ENCODE data around the gene EML4.
A peak's percentile ranks its signal among the peaks of the same experiment; 100 is the strongest.
"Not testable (repeated sequence)": the region's sequence is repeated elsewhere in the genome, so short reads cannot be mapped to it uniquely, and the experiment has no call there.

The EML4 gene

DNA sequence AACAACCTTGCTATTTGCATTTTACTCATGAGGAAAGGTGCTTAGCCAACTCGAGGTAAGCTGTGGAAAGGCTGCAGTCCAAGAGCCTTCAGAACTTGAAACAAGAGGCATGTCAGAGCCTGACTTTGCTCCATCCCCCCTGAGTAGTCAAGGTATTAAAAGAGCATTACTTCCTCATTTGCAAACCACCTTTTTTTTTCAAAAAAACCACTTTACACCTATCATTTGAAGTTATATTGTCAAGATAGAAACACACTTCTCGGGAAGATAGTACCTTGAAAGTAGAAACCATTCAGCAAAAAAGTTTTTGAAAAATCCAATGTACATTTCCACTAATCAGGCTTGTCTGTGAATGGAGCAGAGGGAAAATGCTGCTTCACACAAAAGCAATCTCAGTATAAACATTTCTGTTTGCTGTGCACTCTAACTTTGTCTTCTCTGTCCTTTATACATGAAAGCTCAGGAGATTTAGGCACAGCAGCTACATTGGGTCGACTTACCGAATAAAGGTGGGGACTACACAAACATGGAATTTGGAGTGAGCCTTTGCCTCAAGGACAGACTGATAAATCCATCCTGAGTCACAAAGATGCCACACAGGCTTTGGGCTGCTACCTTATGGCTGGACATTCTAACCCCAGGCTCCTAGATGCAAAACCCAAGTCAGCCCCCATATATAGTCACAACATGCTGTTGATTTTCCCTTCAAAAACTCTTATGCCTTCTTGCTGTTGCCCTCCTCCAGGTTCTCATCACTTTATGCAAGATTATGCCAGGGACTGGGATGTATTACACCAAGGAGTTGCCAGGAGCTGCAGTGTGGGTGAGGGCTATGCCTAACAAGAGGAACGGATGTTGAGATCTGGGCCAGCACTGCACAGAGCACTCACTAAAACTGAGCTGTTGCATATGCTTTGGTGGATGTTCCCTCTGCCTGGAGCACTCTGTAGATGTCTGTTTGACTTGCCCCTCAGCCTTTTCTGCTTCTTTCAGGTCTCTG, 41.4 kb upstream of the EML4 start:
- H3K4me3 ChIP-seq (ENCODE audit: control insufficient read depth in 1 of 7, extremely low read depth in 1 of 7, insufficient read depth in 4 of 7, low read depth in 2 of 7, low read length in 6 of 7): no peak overlapping the region
- H3K27ac ChIP-seq (ENCODE audit: insufficient read depth in 1 of 2, low read depth in 1 of 2, low read length in 2 of 2, poor library complexity in 1 of 2, severe bottlenecking in 2 of 2): no peak overlapping the region
- ChIA-PET POLR2A (no interaction called here), CTCF (interaction anchor here (1.2 to 2.8 kb wide), 5 partner anchors 9 to 69 kb away, joined by 3 to 13 read pairs (median 6); no protein-coding TSS in a partner anchor)
- peak in 2 of 3 donors; percentile 64 to 72 for DNase-seq
- H3K4me1 ChIP-seq (ENCODE audit: control extremely low read depth in 1 of 4, control insufficient read depth in 4 of 4, insufficient read depth in 4 of 4, low read length in 3 of 4): peaks cover 27 to 69% (median 53%) of the 10 kb centered on the region in 4 experiments
- H3K27me3 ChIP-seq (replicated peaks in 2 of 5; ENCODE audit: control insufficient read depth in 4 of 5, insufficient read depth in 5 of 5, low read length in 4 of 5): peaks cover 0 to 30% (median 22%) of the 10 kb centered on the region in 5 experiments
- no peaks in the 10 kb centered on the region for H3K36me3 ChIP-seq (ENCODE audit: control insufficient read depth in 4 of 4, insufficient read depth in 4 of 4, low read length in 3 of 4)
- 40% methylated on average over 3 of the region's 5 CpGs for WGBS (ENCODE audit: insufficient coverage)
- no peaks in the 10 kb centered on the region for H3K9me3 ChIP-seq (ENCODE audit: control extremely low read depth in 1 of 5, control insufficient read depth in 4 of 5, insufficient read depth in 2 of 5, low read depth in 1 of 5, low read length in 4 of 5)

DNA sequence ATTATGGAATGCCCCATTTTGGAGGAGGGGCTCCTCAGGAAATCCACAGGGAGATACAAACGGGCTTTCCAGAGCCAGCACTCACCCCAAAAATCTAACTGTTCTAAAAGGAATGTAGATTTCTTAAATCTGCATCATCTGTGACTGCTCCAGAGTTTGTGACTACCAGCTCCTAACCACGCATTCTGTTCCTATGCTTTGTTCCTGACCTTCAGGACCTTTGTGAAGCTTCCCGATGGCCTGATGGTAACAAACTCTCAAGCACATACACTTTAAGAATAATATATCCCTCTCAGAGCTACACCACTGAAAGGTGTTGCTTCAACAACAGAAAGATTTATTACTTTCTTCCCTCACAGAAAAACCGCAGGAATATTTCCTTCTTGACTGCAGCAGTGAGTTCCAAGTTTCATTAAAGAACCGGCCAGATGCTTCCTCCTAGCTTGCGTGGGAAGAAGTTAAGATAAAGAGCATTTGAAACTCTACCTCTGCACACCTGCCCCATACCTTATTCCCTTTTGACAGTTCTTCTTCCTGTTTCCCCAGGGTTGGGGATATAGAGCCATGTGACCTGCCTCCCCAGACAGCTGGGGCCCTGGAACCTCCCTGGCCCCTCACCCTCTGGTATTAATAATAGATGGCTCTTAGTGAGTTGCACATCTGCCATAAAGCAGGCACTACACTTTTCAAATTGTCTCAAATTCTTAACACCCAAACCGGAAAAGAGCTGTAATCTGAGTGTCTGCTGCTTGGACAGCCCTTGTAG, 40.2 kb upstream of the EML4 start:
- CTCF ChIA-PET: interaction anchor here (1.5 to 2.8 kb wide), 4 partner anchors 11 to 68 kb away, joined by 4 to 13 read pairs (median 6); no protein-coding TSS in a partner anchor

DNA sequence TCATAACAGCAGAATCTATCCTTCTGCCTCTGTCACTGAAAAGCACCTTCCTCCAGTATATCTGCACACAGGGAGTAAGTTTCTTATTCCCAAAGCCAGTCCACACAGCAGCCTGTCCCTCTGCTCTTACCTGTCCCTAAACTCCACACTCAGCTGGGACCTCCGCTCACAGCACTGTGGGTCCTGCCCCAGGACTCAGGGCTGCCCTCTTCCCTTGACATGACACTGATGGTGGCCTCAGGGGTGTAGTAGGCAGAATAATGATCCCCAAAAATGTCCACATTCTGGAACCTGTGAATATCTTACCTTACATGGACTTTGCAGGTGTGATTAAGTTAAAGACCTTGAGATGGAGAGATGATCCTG, 39.7 kb upstream of the EML4 start:
- WGBS (ENCODE audit: insufficient coverage): 56% methylated on average over 1 of the region's 1 CpG
- CTCF ChIA-PET: interaction anchor here (1.5 to 2.8 kb wide), 4 partner anchors 11 to 67 kb away, joined by 4 to 13 read pairs (median 6); no protein-coding TSS in a partner anchor
- Histone ChIP-seq H3K4me3 (ENCODE audit: control insufficient read depth in 1 of 7, extremely low read depth in 1 of 7, insufficient read depth in 4 of 7, low read depth in 2 of 7, low read length in 6 of 7) (peak overlapping the region in 4 of 7 experiments; percentile 20 to 55 (median 32)), H3K9me3 (ENCODE audit: control extremely low read depth in 1 of 5, control insufficient read depth in 4 of 5, insufficient read depth in 2 of 5, low read depth in 1 of 5, low read length in 4 of 5) (no peaks in the 10 kb centered on the region), H3K36me3 (ENCODE audit: control insufficient read depth in 4 of 4, insufficient read depth in 4 of 4, low read length in 3 of 4) (no peaks in the 10 kb centered on the region), H3K27ac (ENCODE audit: insufficient read depth in 1 of 2, low read depth in 1 of 2, low read length in 2 of 2, poor library complexity in 1 of 2, severe bottlenecking in 2 of 2) (no peak overlapping the region), H3K27me3 (replicated peaks in 2 of 5; ENCODE audit: control insufficient read depth in 4 of 5, insufficient read depth in 5 of 5, low read length in 4 of 5) (peaks cover 0 to 18% (median 15%) of the 10 kb centered on the region in 5 experiments), H3K4me1 (ENCODE audit: control extremely low read depth in 1 of 4, control insufficient read depth in 4 of 4, insufficient read depth in 4 of 4, low read length in 3 of 4) (peaks cover 20 to 69% (median 59%) of the 10 kb centered on the region in 4 experiments)
- DNase-seq: no peak
- POLR2A ChIA-PET: interaction anchor here (1.2 kb wide), 1 partner anchor 12 kb away, joined by 3 read pairs; no protein-coding TSS in a partner anchor

More for the DNA sequence above, 40.2 kb upstream of the EML4 start:
- H3K4me1 ChIP-seq (ENCODE audit: control extremely low read depth in 1 of 4, control insufficient read depth in 4 of 4, insufficient read depth in 4 of 4, low read length in 3 of 4): peaks cover 21 to 75% (median 63%) of the 10 kb centered on the region in 4 experiments
- no peak overlapping the region for H3K27ac ChIP-seq (ENCODE audit: insufficient read depth in 1 of 2, low read depth in 1 of 2, low read length in 2 of 2, poor library complexity in 1 of 2, severe bottlenecking in 2 of 2)
- DNase-seq: peak; percentile 65 to 93 (median 89)
- 0% methylated on average over 5 of the region's 7 CpGs for WGBS (ENCODE audit: insufficient coverage)
- H3K27me3 ChIP-seq (replicated peaks in 2 of 5; ENCODE audit: control insufficient read depth in 4 of 5, insufficient read depth in 5 of 5, low read length in 4 of 5): peaks cover 0 to 20% (median 15%) of the 10 kb centered on the region in 5 experiments
- POLR2A ChIA-PET: interaction anchor here (1.2 kb wide), 1 partner anchor 13 kb away, joined by 3 read pairs; no protein-coding TSS in a partner anchor
- H3K9me3 ChIP-seq (ENCODE audit: control extremely low read depth in 1 of 5, control insufficient read depth in 4 of 5, insufficient read depth in 2 of 5, low read depth in 1 of 5, low read length in 4 of 5): no peaks in the 10 kb centered on the region
- H3K4me3 ChIP-seq (ENCODE audit: control insufficient read depth in 1 of 7, extremely low read depth in 1 of 7, insufficient read depth in 4 of 7, low read depth in 2 of 7, low read length in 6 of 7): peak overlapping the region in 2 of 7 experiments; percentile 20 to 55
- H3K36me3 ChIP-seq (ENCODE audit: control insufficient read depth in 4 of 4, insufficient read depth in 4 of 4, low read length in 3 of 4): no peaks in the 10 kb centered on the region

DNA sequence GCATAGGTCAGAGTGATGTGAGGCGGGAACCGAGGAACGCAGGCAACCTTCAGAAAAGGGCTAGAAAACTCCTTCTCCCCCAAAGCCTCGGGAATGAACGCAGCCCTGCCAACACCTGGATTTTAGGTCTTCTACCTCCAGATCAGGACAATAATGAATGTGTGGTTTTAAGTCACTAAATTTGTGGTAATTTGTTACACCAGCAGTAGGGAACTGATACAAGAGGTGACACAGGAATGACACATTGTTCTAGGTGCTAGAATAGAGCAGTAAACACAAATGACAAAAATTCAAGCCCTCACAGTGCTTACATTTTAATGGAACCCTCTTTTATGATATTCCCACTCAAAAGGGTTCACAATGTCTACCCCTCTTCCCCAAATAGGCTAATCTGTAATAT, 39.2 kb upstream of the EML4 start:
- POLR2A ChIA-PET: interaction anchor here (1.2 kb wide), 1 partner anchor 12 kb away, joined by 3 read pairs; no protein-coding TSS in a partner anchor
- no peak overlapping the region for H3K27ac ChIP-seq (ENCODE audit: insufficient read depth in 1 of 2, low read depth in 1 of 2, low read length in 2 of 2, poor library complexity in 1 of 2, severe bottlenecking in 2 of 2)

DNA sequence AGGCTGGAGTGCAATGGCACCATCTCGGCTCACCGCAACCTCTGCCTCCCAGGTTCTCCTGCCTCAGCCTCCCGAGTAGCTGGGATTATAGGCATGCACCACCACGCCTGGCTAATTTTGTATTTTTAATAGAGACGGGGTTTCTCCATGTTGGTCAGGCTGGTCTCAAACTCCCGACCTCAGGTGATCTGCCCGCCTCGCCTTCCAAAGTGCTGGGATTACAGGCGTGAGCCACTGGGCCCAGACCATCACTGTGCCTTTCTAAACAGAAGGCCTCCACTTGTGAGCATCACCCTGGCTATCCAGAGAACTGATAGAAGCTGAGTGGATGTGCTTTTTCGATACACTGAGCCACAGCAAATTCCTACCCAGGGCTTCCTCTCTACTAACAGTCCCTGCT, 38.3 kb upstream of the EML4 start:
- H3K27ac ChIP-seq (ENCODE audit: insufficient read depth in 1 of 2, low read depth in 1 of 2, low read length in 2 of 2, poor library complexity in 1 of 2, severe bottlenecking in 2 of 2); H3K9me3 ChIP-seq (ENCODE audit: control extremely low read depth in 1 of 5, control insufficient read depth in 4 of 5, insufficient read depth in 2 of 5, low read depth in 1 of 5, low read length in 4 of 5); H3K4me3 ChIP-seq (ENCODE audit: control insufficient read depth in 1 of 7, extremely low read depth in 1 of 7, insufficient read depth in 4 of 7, low read depth in 2 of 7, low read length in 6 of 7); POLR2A ChIA-PET; H3K36me3 ChIP-seq (ENCODE audit: control insufficient read depth in 4 of 4, insufficient read depth in 4 of 4, low read length in 3 of 4); DNase-seq: not testable (repeated sequence)
- CTCF ChIA-PET: interaction anchor here (1.9 kb wide), 1 partner anchor 34 kb away, joined by 5 read pairs; no protein-coding TSS in a partner anchor
- Histone ChIP-seq H3K27me3 (replicated peaks in 2 of 5; ENCODE audit: control insufficient read depth in 4 of 5, insufficient read depth in 5 of 5, low read length in 4 of 5) (peaks cover 0 to 13% (median 10%) of the 10 kb centered on the region in 5 experiments), H3K4me1 (ENCODE audit: control extremely low read depth in 1 of 4, control insufficient read depth in 4 of 4, insufficient read depth in 4 of 4, low read length in 3 of 4) (peaks cover 20 to 70% (median 57%) of the 10 kb centered on the region in 4 experiments)
- WGBS (ENCODE audit: insufficient coverage): 95% methylated on average over 2 of the region's 10 CpGs

More for the DNA sequence above, 39.2 kb upstream of the EML4 start:
- peaks cover 20 to 65% (median 56%) of the 10 kb centered on the region in 4 experiments for H3K4me1 ChIP-seq (ENCODE audit: control extremely low read depth in 1 of 4, control insufficient read depth in 4 of 4, insufficient read depth in 4 of 4, low read length in 3 of 4)
- peak in 2 of 3 donors; percentile 25 to 51 for DNase-seq
- no peaks in the 10 kb centered on the region for H3K36me3 ChIP-seq (ENCODE audit: control insufficient read depth in 4 of 4, insufficient read depth in 4 of 4, low read length in 3 of 4)
- H3K9me3 ChIP-seq (ENCODE audit: control extremely low read depth in 1 of 5, control insufficient read depth in 4 of 5, insufficient read depth in 2 of 5, low read depth in 1 of 5, low read length in 4 of 5): no peaks in the 10 kb centered on the region
- peak overlapping the region in 1 of 7 experiments; percentile 55 for H3K4me3 ChIP-seq (ENCODE audit: control insufficient read depth in 1 of 7, extremely low read depth in 1 of 7, insufficient read depth in 4 of 7, low read depth in 2 of 7, low read length in 6 of 7)
- CTCF ChIA-PET: interaction anchor here (1.5 to 2.8 kb wide), 4 partner anchors 12 to 37 kb away, joined by 4 to 13 read pairs (median 6); no protein-coding TSS in a partner anchor
- peaks cover 0 to 18% (median 15%) of the 10 kb centered on the region in 5 experiments for H3K27me3 ChIP-seq (replicated peaks in 2 of 5; ENCODE audit: control insufficient read depth in 4 of 5, insufficient read depth in 5 of 5, low read length in 4 of 5)
- WGBS (ENCODE audit: insufficient coverage): 85% methylated on average over 4 of the region's 5 CpGs

DNA sequence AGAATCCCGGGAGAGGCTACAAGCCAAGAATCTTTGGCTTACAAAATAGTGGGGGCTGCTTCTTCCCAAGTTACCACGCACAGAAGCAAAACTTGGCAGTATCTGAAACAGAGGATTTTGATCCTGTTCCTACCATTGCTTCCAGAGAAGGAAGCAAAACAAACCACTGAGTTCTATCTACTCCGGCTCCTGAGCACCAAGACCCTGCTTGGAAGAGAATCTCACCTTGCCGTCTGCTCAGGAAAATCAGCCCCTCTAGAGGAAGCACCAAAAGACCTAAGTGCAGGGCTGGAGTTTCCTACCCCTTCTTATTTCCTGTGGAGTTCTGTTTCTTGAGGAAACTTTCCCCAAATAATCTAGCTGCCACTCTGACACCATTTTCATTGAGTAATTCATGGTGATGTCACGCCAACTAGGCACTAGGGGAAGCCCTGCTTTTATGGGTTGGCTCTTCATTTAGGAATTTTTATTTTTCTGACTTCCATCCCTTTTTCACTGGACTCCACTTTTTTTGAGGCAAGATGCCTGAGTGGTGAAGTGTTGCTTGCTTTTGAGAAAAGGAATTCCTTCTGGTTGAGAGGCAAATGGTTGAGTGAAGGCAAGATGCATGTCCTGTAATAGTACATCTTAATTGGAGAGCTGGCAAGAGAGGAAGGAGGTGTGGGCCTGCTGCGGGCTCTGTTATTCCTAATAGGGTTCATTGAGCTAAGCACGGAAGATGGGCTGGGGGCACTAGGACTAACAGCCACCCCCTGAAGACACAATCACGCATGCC, 36.8 kb upstream of the EML4 start:
- Histone ChIP-seq H3K27me3 (replicated peaks in 2 of 5; ENCODE audit: control insufficient read depth in 4 of 5, insufficient read depth in 5 of 5, low read length in 4 of 5) (peaks cover 0 to 11% (median 0%) of the 10 kb centered on the region in 5 experiments), H3K27ac (ENCODE audit: insufficient read depth in 1 of 2, low read depth in 1 of 2, low read length in 2 of 2, poor library complexity in 1 of 2, severe bottlenecking in 2 of 2) (no peak overlapping the region), H3K4me3 (ENCODE audit: control insufficient read depth in 1 of 7, extremely low read depth in 1 of 7, insufficient read depth in 4 of 7, low read depth in 2 of 7, low read length in 6 of 7) (peak overlapping the region in 1 of 7 experiments; percentile 55), H3K9me3 (ENCODE audit: control extremely low read depth in 1 of 5, control insufficient read depth in 4 of 5, insufficient read depth in 2 of 5, low read depth in 1 of 5, low read length in 4 of 5) (no peaks in the 10 kb centered on the region), H3K4me1 (ENCODE audit: control extremely low read depth in 1 of 4, control insufficient read depth in 4 of 4, insufficient read depth in 4 of 4, low read length in 3 of 4) (peaks cover 20 to 75% (median 61%) of the 10 kb centered on the region in 4 experiments), H3K36me3 (ENCODE audit: control insufficient read depth in 4 of 4, insufficient read depth in 4 of 4, low read length in 3 of 4) (no peaks in the 10 kb centered on the region)
- ChIA-PET CTCF (interaction anchor here (0.8 to 1.9 kb wide), 14 partner anchors 9 to 89 kb away, joined by 3 to 7 read pairs (median 4); no protein-coding TSS in a partner anchor), POLR2A (interaction anchor here (0.7 to 0.9 kb wide), 2 partner anchors 10 to 25 kb away, joined by 3 to 5 read pairs; no protein-coding TSS in a partner anchor)
- WGBS (ENCODE audit: insufficient coverage): 76% methylated on average over 6 of the region's 8 CpGs
- DNase-seq: no peak
